ENCODE results near the gene MS4A4A.
"Not testable (repeated sequence)": the region's sequence is repeated elsewhere in the genome, so short reads cannot be mapped to it uniquely, and the experiment has no call there.

Gene MS4A4A

GRCh38 chr11:60280412-60280811 is at the start of gene MS4A4A:
Gene MS4A4A (plus strand): TSS chr11:60280666. CDS start chr11:60280676, 10 bp downstream.
- no peak for DNase-seq (ENCODE audit: low spot score)

GRCh38 chr11:60230681-60231080 is 49.8 kb upstream of the MS4A4A start:
- DNase-seq (ENCODE audit: low spot score) = no peak

GRCh38 chr11:60235321-60235720 is 45.1 kb upstream of the MS4A4A start:
- DNase-seq (ENCODE audit: low spot score) = no peak

GRCh38 chr11:60240662-60241061 is 39.8 kb upstream of the MS4A4A start:
- no peak for DNase-seq (ENCODE audit: low spot score)

- no peak for DNase-seq (ENCODE audit: low spot score)
Observed at GRCh38 chr11:60241786-60242185, 38.7 kb upstream of the MS4A4A start.

GRCh38 chr11:60242740-60243239 is 37.7 kb upstream of the MS4A4A start, which contains the start of gene MS4A4E:
Gene MS4A4E (minus strand): TSS chr11:60243137. CDS start chr11:60230055, 13,082 bp downstream.
- no peak for DNase-seq (ENCODE audit: low spot score)

GRCh38 chr11:60251485-60252212 is 28.8 kb upstream of the MS4A4A start:
- peak; percentile 4 for DNase-seq (ENCODE audit: low spot score)

- DNase-seq (ENCODE audit: low spot score) = no peak
Observed at GRCh38 chr11:60252213-60253108, 28.0 kb upstream of the MS4A4A start.

- DNase-seq (ENCODE audit: low spot score) = no peak
Observed at GRCh38 chr11:60257956-60258722, 22.3 kb upstream of the MS4A4A start.

- DNase-seq (ENCODE audit: low spot score) = no peak
Observed at GRCh38 chr11:60261014-60261413, 19.5 kb upstream of the MS4A4A start.

GRCh38 chr11:60263402-60263801 is 17.1 kb upstream of the MS4A4A start:
- DNase-seq (ENCODE audit: low spot score) = no peak

- no peak for DNase-seq (ENCODE audit: low spot score)
Observed at GRCh38 chr11:60264644-60265043, 15.8 kb upstream of the MS4A4A start.

GRCh38 chr11:60265373-60266214 is 14.9 kb upstream of the MS4A4A start:
- peak; percentile 29 for DNase-seq (ENCODE audit: low spot score)

- no peak for DNase-seq (ENCODE audit: low spot score)
Observed at GRCh38 chr11:60274416-60274815, 6.0 kb upstream of the MS4A4A start.

- no peak for DNase-seq (ENCODE audit: low spot score)
Observed at GRCh38 chr11:60281485-60281884, 1.0 kb downstream of the MS4A4A start.

- no peak for DNase-seq (ENCODE audit: low spot score)
Observed at GRCh38 chr11:60282286-60282685, 1.8 kb downstream of the MS4A4A start.

GRCh38 chr11:60285411-60286126 is 5.1 kb downstream of the MS4A4A start:
- DNase-seq (ENCODE audit: low spot score) = not testable (repeated sequence)

- DNase-seq (ENCODE audit: low spot score) = no peak
Observed at GRCh38 chr11:60288531-60288930, 8.1 kb downstream of the MS4A4A start.

GRCh38 chr11:60292145-60292544 is 11.7 kb downstream of the MS4A4A start:
- DNase-seq (ENCODE audit: low spot score) = no peak

GRCh38 chr11:60301178-60301577 is 20.7 kb downstream of the MS4A4A start:
- no peak for DNase-seq (ENCODE audit: low spot score)
